ENCODE measurements around the gene DHRS3.
A peak's percentile ranks its signal among the peaks of the same experiment; 100 is the strongest.

Gene DHRS3

GRCh38 chr1:12553963-12554362 lies 64.0 kb downstream of the DHRS3 start:
- H3K27ac ChIP-seq, result no peak overlapping the region
- POLR2A ChIA-PET (ENCODE audit: low non-redundant PET), result no interaction called here
- DNase-seq (ENCODE audit: low spot score), result no peak
- TF ChIP-seq, protein P1, sequence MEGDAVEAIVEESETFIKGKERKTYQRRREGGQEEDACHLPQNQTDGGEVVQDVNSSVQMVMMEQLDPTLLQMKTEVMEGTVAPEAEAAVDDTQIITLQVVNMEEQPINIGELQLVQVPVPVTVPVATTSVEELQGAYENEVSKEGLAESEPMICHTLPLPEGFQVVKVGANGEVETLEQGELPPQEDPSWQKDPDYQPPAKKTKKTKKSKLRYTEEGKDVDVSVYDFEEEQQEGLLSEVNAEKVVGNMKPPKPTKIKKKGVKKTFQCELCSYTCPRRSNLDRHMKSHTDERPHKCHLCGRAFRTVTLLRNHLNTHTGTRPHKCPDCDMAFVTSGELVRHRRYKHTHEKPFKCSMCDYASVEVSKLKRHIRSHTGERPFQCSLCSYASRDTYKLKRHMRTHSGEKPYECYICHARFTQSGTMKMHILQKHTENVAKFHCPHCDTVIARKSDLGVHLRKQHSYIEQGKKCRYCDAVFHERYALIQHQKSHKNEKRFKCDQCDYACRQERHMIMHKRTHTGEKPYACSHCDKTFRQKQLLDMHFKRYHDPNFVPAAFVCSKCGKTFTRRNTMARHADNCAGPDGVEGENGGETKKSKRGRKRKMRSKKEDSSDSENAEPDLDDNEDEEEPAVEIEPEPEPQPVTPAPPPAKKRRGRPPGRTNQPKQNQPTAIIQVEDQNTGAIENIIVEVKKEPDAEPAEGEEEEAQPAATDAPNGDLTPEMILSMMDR (conservative IDR thresholded peaks at IDR 0.05; ENCODE audit: low read depth), result no peak
- CTCF ChIA-PET, result interaction anchor here (0.7 kb wide), 1 partner anchor 58 kb away, joined by 3 read pairs; no protein-coding TSS in a partner anchor

DNA sequence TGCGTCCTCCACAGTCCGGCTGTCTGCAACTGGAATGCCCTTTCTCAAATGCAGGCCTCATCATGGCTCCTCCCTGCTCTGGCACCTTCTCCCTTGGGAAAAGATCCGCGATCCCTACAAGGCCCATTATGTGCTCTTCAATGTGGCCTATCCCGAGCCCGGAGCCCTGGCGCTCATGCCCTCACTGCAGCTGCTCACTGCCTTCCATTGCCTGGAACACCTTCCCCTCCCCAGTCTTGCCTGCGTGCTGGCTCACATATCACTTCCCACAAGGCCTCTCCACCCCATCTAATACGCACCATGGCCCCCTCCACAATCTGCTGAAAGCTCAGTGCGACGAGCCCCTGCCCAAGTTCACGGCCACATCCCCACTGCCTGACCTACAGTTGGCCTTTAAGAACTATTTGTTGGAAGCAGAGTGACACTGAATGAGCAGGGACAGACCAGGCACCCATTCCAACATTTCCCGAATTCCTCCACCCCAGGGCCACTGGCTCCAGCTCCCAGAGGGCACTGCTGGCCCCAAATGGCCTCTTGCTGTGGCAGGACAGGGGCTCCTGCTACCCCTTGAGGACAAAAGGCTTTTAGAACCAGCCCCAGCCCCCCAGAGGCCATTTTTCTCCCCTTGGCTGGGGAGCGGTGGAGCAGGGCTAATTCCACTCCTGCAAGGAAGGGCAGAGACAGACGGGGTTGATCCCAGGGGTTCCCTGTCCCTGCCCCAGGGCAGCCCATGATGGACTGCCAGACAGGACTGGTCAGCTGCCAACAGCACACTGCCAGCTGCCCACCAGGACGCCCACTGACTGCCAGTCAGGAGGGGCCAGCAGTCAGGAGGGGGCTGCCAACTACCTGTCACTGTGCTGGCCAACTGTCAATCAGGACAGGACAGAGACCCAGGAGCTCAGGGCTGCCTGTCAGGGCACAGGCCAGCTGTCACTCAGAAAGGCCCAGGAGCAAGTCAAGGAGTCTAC lies 64.8 kb downstream of the DHRS3 start:
- DNase-seq (ENCODE audit: low spot score), result no peak
- TF ChIP-seq, protein P1 (conservative IDR thresholded peaks at IDR 0.05; ENCODE audit: low read depth), result no peak
- no peak overlapping the region for H3K27ac ChIP-seq
- ChIA-PET POLR2A (ENCODE audit: low non-redundant PET) (no interaction called here), CTCF (interaction anchor here (0.7 kb wide), 1 partner anchor 59 kb away, joined by 3 read pairs; no protein-coding TSS in a partner anchor)

GRCh38 chr1:12552111-12552888 lies 65.7 kb downstream of the DHRS3 start:
- POLR2A ChIA-PET (ENCODE audit: low non-redundant PET), result no interaction called here
- H3K27ac ChIP-seq, result no peak overlapping the region

GRCh38 chr1:12551584-12551983 lies 66.4 kb downstream of the DHRS3 start:
- TF ChIP-seq, protein P1 (conservative IDR thresholded peaks at IDR 0.05; ENCODE audit: low read depth), result no peak
- H3K27ac ChIP-seq, result no peak overlapping the region
- POLR2A ChIA-PET (ENCODE audit: low non-redundant PET), result no interaction called here
- CTCF ChIA-PET, result no interaction called here
- DNase-seq (ENCODE audit: low spot score), result no peak

More at GRCh38 chr1:12552111-12552888, 65.7 kb downstream of the DHRS3 start:
- CTCF ChIA-PET, result no interaction called here
- TF ChIP-seq, protein P1 (conservative IDR thresholded peaks at IDR 0.05; ENCODE audit: low read depth), result no peak
- DNase-seq (ENCODE audit: low spot score), result no peak

DNA sequence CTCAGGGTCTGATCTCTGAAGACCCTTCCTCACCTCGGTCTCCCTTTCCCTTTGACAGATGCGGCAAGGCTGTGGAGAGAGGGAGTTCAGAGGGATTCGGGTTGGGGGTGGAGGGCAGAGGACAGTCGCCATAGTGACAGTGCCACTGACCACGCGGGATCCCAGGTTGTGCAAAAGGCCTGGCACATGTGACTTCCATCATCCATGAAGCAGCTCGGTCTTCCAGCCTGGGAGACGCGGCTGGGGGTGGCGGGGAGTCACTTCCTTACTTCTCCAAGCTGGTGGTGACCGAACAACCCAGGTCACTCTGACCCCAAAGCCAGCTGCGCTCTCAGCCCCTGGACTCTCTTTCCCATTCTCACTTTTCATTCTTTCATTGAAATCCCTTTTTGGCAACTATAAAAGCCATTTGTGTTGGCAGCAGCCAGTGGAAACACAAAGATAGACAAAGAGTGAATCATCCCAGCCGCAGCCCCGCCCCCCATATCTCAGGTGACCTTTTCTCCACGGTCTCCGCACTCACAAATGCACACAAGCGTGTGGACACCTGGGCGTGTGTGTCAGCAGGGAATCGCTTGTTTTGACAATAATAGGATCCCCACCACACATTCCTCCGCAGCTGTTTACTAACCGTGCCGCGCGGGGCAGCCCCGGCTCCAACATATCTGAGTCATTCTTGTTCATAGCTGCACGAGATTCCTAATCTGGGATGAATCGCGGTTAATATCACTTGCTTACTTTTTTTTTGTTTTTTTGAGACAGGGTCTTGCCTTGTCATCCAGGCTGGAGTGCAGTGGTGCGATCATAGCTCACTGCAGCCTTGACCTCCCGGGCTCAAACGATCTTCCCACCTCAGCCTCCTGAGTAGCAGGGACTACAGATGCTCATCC lies 68.3 kb downstream of the DHRS3 start:
- POLR2A ChIA-PET (ENCODE audit: low non-redundant PET), result no interaction called here
- H3K27ac ChIP-seq, result peak overlapping the region; percentile 69
- CTCF ChIA-PET, result interaction anchor here (0.6 kb wide), 1 partner anchor 60 kb away, joined by 3 read pairs; no protein-coding TSS in a partner anchor
- DNase-seq (ENCODE audit: low spot score), result peak; percentile 94
- TF ChIP-seq, protein P1 (conservative IDR thresholded peaks at IDR 0.05; ENCODE audit: low read depth), result no peak

Data from RWPE1 (cell line).